CD4-positive, CD25-positive, alpha-beta regulatory T cell (primary cell): ENCODE measurements around the gene SPRYD7. TPM values are rescaled to one million over a fixed set of nuclear protein-coding genes. Genes with fewer than 3 reads are reported as not detected.

Experiments used
- ATAC-seq, 2 donors: fragments of 150-1000 bp; cut with Tn5 transposase; one replicate each; pipeline ENCODE4 v1.10.0; 2021; ENCODE audit warnings: low read depth in 2 of 2, moderate number of reproducible peaks in 2 of 2, moderate library complexity in 1 of 2
- DNase-seq, 3 donors: peaks; one replicate each; pipeline versions ENCODE4 v3.0.0 to v3.0.0-alpha.2; 2012 to 2022; ENCODE audit warnings: mixed read lengths in 1 of 3
- H3K27ac ChIP-seq: one replicate; pipeline ENCODE4 v1.7.0; 2013; ENCODE audit warnings: mild to moderate bottlenecking, low read length; ENCODE audit not compliant: insufficient read depth, poor library complexity, severe bottlenecking
- H3K27me3 ChIP-seq: one replicate; pipeline ENCODE4 v1.7.0; 2013; ENCODE audit warnings: low read length; ENCODE audit not compliant: control insufficient read depth, insufficient read depth
- H3K36me3 ChIP-seq: one replicate; pipeline ENCODE4 v1.7.0; 2013; ENCODE audit warnings: mild to moderate bottlenecking, low read length, moderate library complexity; ENCODE audit not compliant: control insufficient read depth, insufficient read depth
- H3K4me1 ChIP-seq: 2 replicates; pipeline ENCODE4 v1.7.0; 2013; ENCODE audit warnings: mild to moderate bottlenecking, low read length; ENCODE audit not compliant: insufficient read depth, control insufficient read depth, poor library complexity, severe bottlenecking
- H3K4me3 ChIP-seq: one replicate; pipeline ENCODE4 v1.7.0; 2013; ENCODE audit warnings: low read depth, mild to moderate bottlenecking, low read length, moderate library complexity
- H3K9me3 ChIP-seq, 2 experiments: 1 replicate in 1 of 2; 2 replicates in 1 of 2; pipeline ENCODE4 v1.7.0; 2013; ENCODE audit warnings: low read length in 2 of 2, mild to moderate bottlenecking in 1 of 2, moderate library complexity in 1 of 2; ENCODE audit not compliant: control insufficient read depth in 2 of 2
- H3K27ac Mint-ChIP-seq, 3 donors: one replicate each; pipeline ENCODE4 v1.8.0; 2020 to 2022; ENCODE audit warnings: mild to moderate bottlenecking in 3 of 3, mixed read lengths in 3 of 3, moderate library complexity in 2 of 3
- H3K27me3 Mint-ChIP-seq: one replicate; pipeline ENCODE4 v1.8.0; 2022; ENCODE audit warnings: mild to moderate bottlenecking, mixed read lengths
- H3K36me3 Mint-ChIP-seq: one replicate; pipeline ENCODE4 v1.8.0; 2020; ENCODE audit warnings: mixed read lengths
- H3K4me1 Mint-ChIP-seq, 4 donors: one replicate each; pipeline ENCODE4 v1.8.0; 2020 to 2022; ENCODE audit warnings: mixed read lengths in 4 of 4, mild to moderate bottlenecking in 1 of 4
- H3K4me3 Mint-ChIP-seq, 4 donors: one replicate each; pipeline ENCODE4 v1.8.0; 2020 to 2022; ENCODE audit warnings: mild to moderate bottlenecking in 4 of 4, mixed read lengths in 4 of 4, moderate library complexity in 3 of 4
- H3K9me3 Mint-ChIP-seq, 7 donors: one replicate each; pipeline ENCODE4 v1.8.0; 2020 to 2022; ENCODE audit warnings: mixed read lengths in 7 of 7, mild to moderate bottlenecking in 3 of 7, moderate library complexity in 2 of 7
- polyA plus RNA-seq, 4 donors: library from polyadenylated mRNA; unstranded; fragments of 300-500 nt; fragmentation: Illumina TruSeq; gene quantifications; one replicate each; pipeline ENCODE4 v1.2.3, GENCODE V29; 2021
- total RNA-seq: library from RNA; stranded (reverse); gene quantifications from one replicate; pipeline ENCODE4 v1.2.3, GENCODE V29; 2022

SPRYD7 gene
- 1.8 TPM for total RNA-seq
- 1 to 10 TPM; 2.7 to 3.8 (median 3.0) TPM for polyA plus RNA-seq

GRCh38 chr13:49936075-49936967 lies at the start of gene SPRYD7:
Gene SPRYD7 (minus strand): TSS chr13:49936340. CDS start chr13:49936235, 105 bp downstream.
- peaks cover 8% of the 10 kb centered on the region for H3K27me3 Mint-ChIP-seq
- H3K4me3 Mint-ChIP-seq = peak within 1 kb of the TSS; percentile 92 to 94 (median 93)
- H3K4me3 ChIP-seq = peak within 1 kb of the TSS; percentile 85
- no peaks in the 10 kb centered on the region for H3K9me3 ChIP-seq
- H3K27ac Mint-ChIP-seq = peak within 1 kb of the TSS; percentile 55 to 91 (median 89)
- peak; percentile 90 to 95 (median 92) for DNase-seq
- ATAC-seq = peak; percentile 96 to 97
- no peaks in the 10 kb centered on the region for H3K27me3 ChIP-seq
- H3K4me1 ChIP-seq = peaks cover 22% of the 10 kb centered on the region
- H3K4me1 Mint-ChIP-seq = peaks cover 11 to 28% (median 15%) of the 10 kb centered on the region in 4 donors
- no peaks in the 10 kb centered on the region for H3K36me3 ChIP-seq
- H3K27ac ChIP-seq = peak within 1 kb of the TSS; percentile 41
- H3K9me3 Mint-ChIP-seq = peaks cover 0 to 2% (median 0%) of the 10 kb centered on the region in 7 donors
- no peaks in the 10 kb centered on the region for H3K36me3 Mint-ChIP-seq

GRCh38 chr13:49985129-49985528 lies 49.0 kb upstream of the SPRYD7 start:
- Histone ChIP-seq H3K36me3 (no peaks in the 10 kb centered on the region), H3K9me3 (no peaks in the 10 kb centered on the region), H3K4me1 (no peaks in the 10 kb centered on the region), H3K4me3 (no peak overlapping the region), H3K27ac (no peak overlapping the region), H3K27me3 (no peaks in the 10 kb centered on the region)
- peaks cover 0 to 4% (median 2%) of the 10 kb centered on the region in 4 donors for H3K4me1 Mint-ChIP-seq
- peaks cover 4% of the 10 kb centered on the region for H3K36me3 Mint-ChIP-seq
- no peak overlapping the region for H3K4me3 Mint-ChIP-seq
- H3K27me3 Mint-ChIP-seq = no peaks in the 10 kb centered on the region
- peaks cover 0 to 4% (median 0%) of the 10 kb centered on the region in 7 donors for H3K9me3 Mint-ChIP-seq
- DNase-seq (no peak), ATAC-seq (no peak)
- H3K27ac Mint-ChIP-seq = peak overlapping the region in 1 of 3 donors; percentile 77

GRCh38 chr13:49980266-49980665 lies 44.1 kb upstream of the SPRYD7 start:
- no peak overlapping the region for H3K27ac ChIP-seq
- no peaks in the 10 kb centered on the region for H3K9me3 ChIP-seq
- Mint-ChIP-seq H3K4me3 (no peak overlapping the region), H3K36me3 (peaks cover 4% of the 10 kb centered on the region), H3K4me1 (peaks cover 0 to 5% (median 3%) of the 10 kb centered on the region in 4 donors), H3K27ac (peak overlapping the region in 1 of 3 donors; percentile 52), H3K27me3 (no peaks in the 10 kb centered on the region), H3K9me3 (peaks cover 0 to 4% (median 0%) of the 10 kb centered on the region in 7 donors)
- DNase-seq = no peak
- no peak overlapping the region for H3K4me3 ChIP-seq
- no peak for ATAC-seq
- H3K36me3 ChIP-seq = no peaks in the 10 kb centered on the region
- H3K4me1 ChIP-seq = no peaks in the 10 kb centered on the region
- H3K27me3 ChIP-seq = no peaks in the 10 kb centered on the region

GRCh38 chr13:49977992-49978391 lies 41.9 kb upstream of the SPRYD7 start:
- Histone ChIP-seq H3K9me3 (no peaks in the 10 kb centered on the region), H3K36me3 (no peaks in the 10 kb centered on the region), H3K4me1 (no peaks in the 10 kb centered on the region), H3K4me3 (no peak overlapping the region), H3K27ac (no peak overlapping the region), H3K27me3 (no peaks in the 10 kb centered on the region)
- H3K4me1 Mint-ChIP-seq = peaks cover 0 to 5% (median 2%) of the 10 kb centered on the region in 4 donors
- DNase-seq (no peak), ATAC-seq (no peak)
- no peaks in the 10 kb centered on the region for H3K27me3 Mint-ChIP-seq
- no peak overlapping the region for H3K27ac Mint-ChIP-seq
- peaks cover 0 to 4% (median 0%) of the 10 kb centered on the region in 7 donors for H3K9me3 Mint-ChIP-seq
- H3K36me3 Mint-ChIP-seq = peaks cover 7% of the 10 kb centered on the region
- no peak overlapping the region for H3K4me3 Mint-ChIP-seq

GRCh38 chr13:49976314-49977258 lies 40.4 kb upstream of the SPRYD7 start:
- H3K27me3 Mint-ChIP-seq = no peaks in the 10 kb centered on the region

GRCh38 chr13:49975826-49976225 lies 39.7 kb upstream of the SPRYD7 start:
- no peaks in the 10 kb centered on the region for H3K9me3 ChIP-seq
- H3K27ac ChIP-seq = no peak overlapping the region
- Mint-ChIP-seq H3K27ac (no peak overlapping the region), H3K4me3 (no peak overlapping the region), H3K4me1 (peaks cover 0 to 5% (median 3%) of the 10 kb centered on the region in 4 donors), H3K36me3 (peaks cover 3% of the 10 kb centered on the region), H3K27me3 (no peaks in the 10 kb centered on the region), H3K9me3 (no peaks in the 10 kb centered on the region)
- H3K4me3 ChIP-seq = no peak overlapping the region
- DNase-seq = no peak
- no peaks in the 10 kb centered on the region for H3K36me3 ChIP-seq
- no peaks in the 10 kb centered on the region for H3K4me1 ChIP-seq
- H3K27me3 ChIP-seq = no peaks in the 10 kb centered on the region
- no peak for ATAC-seq

More at GRCh38 chr13:49976314-49977258, 40.4 kb upstream of the SPRYD7 start:
- Histone ChIP-seq H3K36me3 (no peaks in the 10 kb centered on the region), H3K4me1 (no peaks in the 10 kb centered on the region), H3K27ac (no peak overlapping the region), H3K27me3 (no peaks in the 10 kb centered on the region), H3K4me3 (no peak overlapping the region), H3K9me3 (no peaks in the 10 kb centered on the region)
- DNase-seq (peak; percentile 58 to 88 (median 73)), ATAC-seq (peak; percentile 78 to 79)
- Mint-ChIP-seq H3K9me3 (peaks cover 0 to 1% (median 0%) of the 10 kb centered on the region in 7 donors), H3K4me3 (no peak overlapping the region), H3K27ac (peak overlapping the region in 1 of 3 donors; percentile 1), H3K36me3 (peaks cover 5% of the 10 kb centered on the region), H3K4me1 (peaks cover 0 to 5% (median 3%) of the 10 kb centered on the region in 4 donors)

GRCh38 chr13:49972709-49973108 lies 36.6 kb upstream of the SPRYD7 start:
- DNase-seq (no peak), ATAC-seq (no peak)
- Histone ChIP-seq H3K36me3 (no peaks in the 10 kb centered on the region), H3K4me1 (no peaks in the 10 kb centered on the region), H3K4me3 (no peak overlapping the region), H3K27ac (no peak overlapping the region), H3K9me3 (no peaks in the 10 kb centered on the region), H3K27me3 (no peaks in the 10 kb centered on the region)
- Mint-ChIP-seq H3K27ac (no peak overlapping the region), H3K27me3 (no peaks in the 10 kb centered on the region), H3K36me3 (peaks cover 6% of the 10 kb centered on the region), H3K9me3 (no peaks in the 10 kb centered on the region), H3K4me3 (no peak overlapping the region), H3K4me1 (peaks cover 0 to 5% (median 3%) of the 10 kb centered on the region in 4 donors)
